GM19463 (cell line): ENCODE data around the gene TTLL5.
A peak's percentile ranks its signal among the peaks of the same experiment; 100 is the strongest.

Experiments
- ATAC-seq: cut with Tn5 transposase; IDR thresholded peaks from one replicate; pipeline ENCODE4 v1.9.1; 2021; ENCODE audit warnings: mild to moderate bottlenecking, moderate library complexity; ENCODE audit not compliant: unreplicated experiment

The TTLL5 gene

GRCh38 chr14:75981426-75982265, 320.6 kb downstream of the TTLL5 start, which contains the start of gene TGFB3:
Gene TGFB3, minus strand, starts transcription at chr14:75981995. Its CDS starts 1,102 bp downstream, at chr14:75980893.
- ATAC-seq = peak; percentile 52

GRCh38 chr14:75982266-75983018, 321.4 kb downstream of the TTLL5 start:
- ATAC-seq = peak; percentile 41

GRCh38 chr14:75983019-75983358, 321.9 kb downstream of the TTLL5 start:
- no peak for ATAC-seq

- no peak for ATAC-seq
Observed at GRCh38 chr14:75984674-75985073, 323.6 kb downstream of the TTLL5 start.

- ATAC-seq = peak; percentile 69
Observed at GRCh38 chr14:75985618-75986438, 324.8 kb downstream of the TTLL5 start, which contains the start of gene IFT43. Gene IFT43, plus strand, starts transcription at chr14:75985763. Its CDS starts 24 bp downstream, at chr14:75985787.

- ATAC-seq = no peak
Observed at GRCh38 chr14:75986439-75986765, 325.4 kb downstream of the TTLL5 start.

- ATAC-seq = no peak
Observed at GRCh38 chr14:75987201-75987970, 326.3 kb downstream of the TTLL5 start.

- no peak for ATAC-seq
Observed at GRCh38 chr14:75989134-75989533, 328.1 kb downstream of the TTLL5 start.

GRCh38 chr14:75990297-75990696, 329.3 kb downstream of the TTLL5 start:
- no peak for ATAC-seq

GRCh38 chr14:75991753-75992152, 330.7 kb downstream of the TTLL5 start:
- ATAC-seq = no peak

GRCh38 chr14:75993567-75994041, 332.6 kb downstream of the TTLL5 start:
- ATAC-seq = peak; percentile 89

GRCh38 chr14:75995372-75996041, 334.5 kb downstream of the TTLL5 start:
- no peak for ATAC-seq

- ATAC-seq = no peak
Observed at GRCh38 chr14:75996488-75996887, 335.4 kb downstream of the TTLL5 start.

GRCh38 chr14:75999511-76000190, 338.6 kb downstream of the TTLL5 start:
- ATAC-seq = no peak

- no peak for ATAC-seq
Observed at GRCh38 chr14:76002383-76002782, 341.3 kb downstream of the TTLL5 start.
